Measurements from ENCODE around the gene FARP1. TPM values are rescaled to one million over a fixed set of nuclear protein-coding genes. Genes with fewer than 3 reads are reported as not detected.

Gene FARP1
- total and polyA plus RNA-seq, 2 of the 13 experiments (the other 11 are each of a cell fraction or from before 2014, with no cell fraction given) = 70.6 to 126 TPM

DNA sequence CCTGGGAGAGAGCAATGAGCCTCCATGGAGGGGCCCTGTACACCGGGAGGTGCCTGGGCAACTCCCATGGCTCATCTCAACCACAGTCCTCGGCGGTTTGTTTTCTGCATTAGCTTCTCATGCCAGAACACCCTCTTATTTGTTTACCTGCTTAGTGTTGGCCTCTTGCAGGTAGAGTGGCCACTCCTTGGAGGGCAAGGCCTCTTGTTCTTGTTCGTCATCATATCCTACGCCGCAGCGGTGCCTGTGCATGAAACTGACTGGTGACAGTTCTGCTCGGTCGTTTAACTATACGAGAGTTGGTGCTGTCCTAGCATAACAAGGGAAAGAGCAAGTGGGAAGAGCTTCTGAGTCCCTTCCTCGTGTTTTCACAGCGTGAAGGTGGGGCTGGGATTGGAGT lies 74.7 kb downstream of the FARP1 start:
- Histone ChIP-seq H3K4me1 (ENCODE audit: insufficient read depth, low read length) (peaks cover 28% of the 10 kb centered on the region), H3K27me3 (ENCODE audit: control insufficient read depth in 1 of 2, insufficient read depth in 2 of 2, low read length in 2 of 2) (no peaks in the 10 kb centered on the region), H3K4me3 (replicated peaks in 1 of 3; ENCODE audit: insufficient read depth in 1 of 3, low read depth in 2 of 3, low read length in 3 of 3) (no peak overlapping the region), H3K79me2 (ENCODE audit: insufficient read depth, low read length) (peaks cover 88% of the 10 kb centered on the region), H4K20me1 (ENCODE audit: insufficient read depth, low read length) (peaks cover 74% of the 10 kb centered on the region), H3K4me2 (ENCODE audit: low read depth, low read length) (no peak overlapping the region), H3K27ac (ENCODE audit: extremely low read length, insufficient read depth, low read length) (no peak overlapping the region), H3K9me3 (ENCODE audit: low read length) (no peaks in the 10 kb centered on the region), H3K9ac (ENCODE audit: insufficient read depth, low read depth, low read length) (no peak overlapping the region), H3K36me3 (replicated peaks in 1 of 2; ENCODE audit: control insufficient read depth in 1 of 2, insufficient read depth in 2 of 2, low read length in 2 of 2) (peaks cover 26 to 86% of the 10 kb centered on the region in 2 experiments), H2AFZ (ENCODE audit: low read length) (no peak overlapping the region)
- ATAC-seq = no peak
- BruUV-seq (replicated peaks) = no TSS peak
- intact Hi-C loops (cut with micrococcal nuclease; ENCODE audit: unreplicated experiment) = no loop called here
- in situ Hi-C loops (cut with HindIII; ENCODE audit: extremely low pct_ligation_motif_present, low pct_unique_long_range_greater_than_20kb) = no loop called here
- FAIRE-seq = no peak
- POLR2A ChIA-PET = no interaction called here
- WGBS (ENCODE audit: low lambda C conversion rate) = 97% methylated on average over 12 of the region's 12 CpGs
- CTCF ChIA-PET (ENCODE audit: low intra/inter-chr PET ratio, low total read pairs) = no interaction called here
- no peak for DNase-seq (ENCODE audit: low spot score)
- no peak for TF ChIP-seq EEA1 (CRISPR knock-in tag; IDR thresholded peaks at IDR 0.05; ENCODE audit: borderline replicate concordance)
- no peak for TF ChIP-seq ATF5 (CRISPR knock-in tag; IDR thresholded peaks at IDR 0.05; ENCODE audit: low read depth)
- no peak for TF ChIP-seq NKX3-1 (CRISPR knock-in tag; IDR thresholded peaks at IDR 0.05)
- TF ChIP-seq, protein P1, sequence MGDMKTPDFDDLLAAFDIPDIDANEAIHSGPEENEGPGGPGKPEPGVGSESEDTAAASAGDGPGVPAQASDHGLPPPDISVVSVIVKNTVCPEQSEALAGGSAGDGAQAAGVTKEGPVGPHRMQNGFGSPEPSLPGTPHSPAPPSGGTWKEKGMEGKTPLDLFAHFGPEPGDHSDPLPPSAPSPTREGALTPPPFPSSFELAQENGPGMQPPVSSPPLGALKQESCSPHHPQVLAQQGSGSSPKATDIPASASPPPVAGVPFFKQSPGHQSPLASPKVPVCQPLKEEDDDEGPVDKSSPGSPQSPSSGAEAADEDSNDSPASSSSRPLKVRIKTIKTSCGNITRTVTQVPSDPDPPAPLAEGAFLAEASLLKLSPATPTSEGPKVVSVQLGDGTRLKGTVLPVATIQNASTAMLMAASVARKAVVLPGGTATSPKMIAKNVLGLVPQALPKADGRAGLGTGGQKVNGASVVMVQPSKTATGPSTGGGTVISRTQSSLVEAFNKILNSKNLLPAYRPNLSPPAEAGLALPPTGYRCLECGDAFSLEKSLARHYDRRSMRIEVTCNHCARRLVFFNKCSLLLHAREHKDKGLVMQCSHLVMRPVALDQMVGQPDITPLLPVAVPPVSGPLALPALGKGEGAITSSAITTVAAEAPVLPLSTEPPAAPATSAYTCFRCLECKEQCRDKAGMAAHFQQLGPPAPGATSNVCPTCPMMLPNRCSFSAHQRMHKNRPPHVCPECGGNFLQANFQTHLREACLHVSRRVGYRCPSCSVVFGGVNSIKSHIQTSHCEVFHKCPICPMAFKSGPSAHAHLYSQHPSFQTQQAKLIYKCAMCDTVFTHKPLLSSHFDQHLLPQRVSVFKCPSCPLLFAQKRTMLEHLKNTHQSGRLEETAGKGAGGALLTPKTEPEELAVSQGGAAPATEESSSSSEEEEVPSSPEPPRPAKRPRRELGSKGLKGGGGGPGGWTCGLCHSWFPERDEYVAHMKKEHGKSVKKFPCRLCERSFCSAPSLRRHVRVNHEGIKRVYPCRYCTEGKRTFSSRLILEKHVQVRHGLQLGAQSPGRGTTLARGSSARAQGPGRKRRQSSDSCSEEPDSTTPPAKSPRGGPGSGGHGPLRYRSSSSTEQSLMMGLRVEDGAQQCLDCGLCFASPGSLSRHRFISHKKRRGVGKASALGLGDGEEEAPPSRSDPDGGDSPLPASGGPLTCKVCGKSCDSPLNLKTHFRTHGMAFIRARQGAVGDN (CRISPR knock-in tag; IDR thresholded peaks at IDR 0.05) = peak; percentile 23; the same call in 1 of the 2 replicates
- no peak for TF ChIP-seq FOXM1 (CRISPR knock-in tag; IDR thresholded peaks at IDR 0.05)
- TF ChIP-seq BCLAF1 (IDR thresholded peaks at IDR 0.05) = no peak

All from HepG2 (cell line).